OCI-LY1 (cell line): ENCODE results near the gene GBP5.

ENCODE experiments used
- EZH2 ChIP-seq: fragments of 200-600 bp; sonication (generic), shearing (Covaris generic); IDR thresholded peaks from 2 replicates; pipeline ENCODE4 v1.8.0; 2017; ENCODE audit warnings: borderline replicate concordance, mixed run types, mild to moderate bottlenecking, antibody characterized with exemption, low read length, moderate library complexity, mixed read lengths
- TF ChIP-seq, protein P1 (sequence below): fragments of 200-600 bp; sonication (generic), shearing (Covaris generic); IDR thresholded peaks from 2 replicates; pipeline ENCODE4 v1.5.1; 2017; ENCODE audit warnings: mild to moderate bottlenecking, antibody characterized with exemption, low read length, moderate library complexity, mixed read lengths

GRCh38 chr1:89260042-89260441 is 12.6 kb downstream of the GBP5 start:
- TF ChIP-seq, protein P1, sequence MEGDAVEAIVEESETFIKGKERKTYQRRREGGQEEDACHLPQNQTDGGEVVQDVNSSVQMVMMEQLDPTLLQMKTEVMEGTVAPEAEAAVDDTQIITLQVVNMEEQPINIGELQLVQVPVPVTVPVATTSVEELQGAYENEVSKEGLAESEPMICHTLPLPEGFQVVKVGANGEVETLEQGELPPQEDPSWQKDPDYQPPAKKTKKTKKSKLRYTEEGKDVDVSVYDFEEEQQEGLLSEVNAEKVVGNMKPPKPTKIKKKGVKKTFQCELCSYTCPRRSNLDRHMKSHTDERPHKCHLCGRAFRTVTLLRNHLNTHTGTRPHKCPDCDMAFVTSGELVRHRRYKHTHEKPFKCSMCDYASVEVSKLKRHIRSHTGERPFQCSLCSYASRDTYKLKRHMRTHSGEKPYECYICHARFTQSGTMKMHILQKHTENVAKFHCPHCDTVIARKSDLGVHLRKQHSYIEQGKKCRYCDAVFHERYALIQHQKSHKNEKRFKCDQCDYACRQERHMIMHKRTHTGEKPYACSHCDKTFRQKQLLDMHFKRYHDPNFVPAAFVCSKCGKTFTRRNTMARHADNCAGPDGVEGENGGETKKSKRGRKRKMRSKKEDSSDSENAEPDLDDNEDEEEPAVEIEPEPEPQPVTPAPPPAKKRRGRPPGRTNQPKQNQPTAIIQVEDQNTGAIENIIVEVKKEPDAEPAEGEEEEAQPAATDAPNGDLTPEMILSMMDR = no peak
- TF ChIP-seq EZH2 = no peak
